Prostate gland (tissue), 2 donors: Measurements from ENCODE around the gene MLLT6.

Source experiments
- CTCF ChIP-seq, 4 experiments: fragments of 200-600 bp in 2 of 4; fragments of 450-650 bp in 2 of 4; sonication (generic) in 2 of 4; IDR thresholded peaks; 1 replicate in 3 of 4; 2 replicates in 1 of 4; pipeline ENCODE4 v1.5.1; 2016 to 2019; ENCODE audit warnings: antibody characterized with exemption in 4 of 4, mild to moderate bottlenecking in 2 of 4, moderate library complexity in 2 of 4
- POLR2A ChIP-seq: fragments of 450-650 bp; IDR thresholded peaks from one replicate; pipeline ENCODE4 v1.6.1; 2016; ENCODE audit warnings: antibody characterized with exemption, mild to moderate bottlenecking
- POLR2AphosphoS5 ChIP-seq: sonication (generic); formaldehyde crosslinking; IDR thresholded peaks from one replicate; pipeline ENCODE4 v1.6.1; 2017; ENCODE audit warnings: antibody characterized with exemption

GRCh38 chr17:38659415-38659814 is 45.7 kb upstream of the MLLT6 start:
- TF ChIP-seq CTCF (IDR thresholded peaks at IDR 0.05) (no peak), POLR2A (no peak), POLR2AphosphoS5 (no peak)
